Lung (tissue), 13 donors: ENCODE measurements around the gene ZG16. TPM values are rescaled to one million over a fixed set of nuclear protein-coding genes. Genes with fewer than 3 reads are reported as not detected.

ENCODE experiments used
- ATAC-seq: fragments of 200-7000 bp; cut with Tn5 transposase; one replicate; pipeline ENCODE4 v1.9.1; 2020; ENCODE audit warnings: moderate number of reproducible peaks; ENCODE audit not compliant: insufficient read depth, low FRiP score
- DNase-seq, 3 donors: peaks; one replicate each; pipeline ENCODE4 v3.0.0-alpha.2; 2013 to 2017
- H3K27ac ChIP-seq, 2 donors: one replicate each; pipeline ENCODE4 v1.5.1; 2013; ENCODE audit warnings: mild to moderate bottlenecking in 2 of 2, moderate library complexity in 2 of 2, control low read depth in 1 of 2, inconsistent platforms in 1 of 2, low read depth in 1 of 2, low read length in 1 of 2
- H3K27me3 ChIP-seq, 3 donors: one replicate each; pipeline ENCODE4 v1.5.1; 2013; ENCODE audit warnings: low read length in 2 of 3; ENCODE audit not compliant: control insufficient read depth in 3 of 3, insufficient read depth in 3 of 3
- H3K36me3 ChIP-seq, 4 donors: one replicate each; pipeline ENCODE4 v1.5.1; 2013; ENCODE audit warnings: low read length in 4 of 4, mild to moderate bottlenecking in 1 of 4, moderate library complexity in 1 of 4; ENCODE audit not compliant: control insufficient read depth in 4 of 4, insufficient read depth in 4 of 4
- H3K4me1 ChIP-seq, 5 donors: one replicate each; pipeline ENCODE4 v1.5.1; 2013; ENCODE audit warnings: low read length in 5 of 5, mild to moderate bottlenecking in 2 of 5, moderate library complexity in 1 of 5; ENCODE audit not compliant: control insufficient read depth in 5 of 5, insufficient read depth in 5 of 5
- H3K4me3 ChIP-seq: one replicate; pipeline ENCODE4 v1.5.1; 2013; ENCODE audit warnings: mild to moderate bottlenecking, control low read depth, moderate library complexity
- H3K9ac ChIP-seq, 2 donors: one replicate each; pipeline ENCODE4 v1.5.1; 2013; ENCODE audit warnings: low read length in 2 of 2, control low read depth in 1 of 2; ENCODE audit not compliant: insufficient read depth in 1 of 2
- H3K9me3 ChIP-seq, 4 donors: one replicate each; pipeline ENCODE4 v1.5.1; 2013; ENCODE audit warnings: low read length in 3 of 4, mild to moderate bottlenecking in 1 of 4, moderate library complexity in 1 of 4; ENCODE audit not compliant: control insufficient read depth in 4 of 4, insufficient read depth in 3 of 4
- WGBS, 2 donors: extraction: QIAGEN DNeasy Blood & Tissue Kit; methylation state at CpG; one replicate each; pipeline ENCODE4 v1.1.7; 2013; 5-methylcytosine and 5-hydroxymethylcytosine counted together
- polyA plus RNA-seq, 2 donors: library from polyadenylated mRNA; stranded (reverse); fragments of 200-250 nt; gene quantifications; one replicate each; pipeline ENCODE4 v1.2.1, GENCODE V29; 2013
- small RNA-seq: library from RNA; depleted of rRNA; stranded (forward); fragments of <200 nt; gene quantifications from one replicate; pipeline ENCODE3, GENCODE V24; 2014; ENCODE audit warnings: low replicate concordance
- total RNA-seq, 2 donors: library from RNA; depleted of rRNA in 1 of 2; stranded (reverse); fragments of >200 nt in 1 of 2; gene quantifications; one replicate each; pipeline ENCODE4 v1.2.1, GENCODE V29; 2014 to 2021
- TF ChIP-seq, protein P1 (sequence below): IDR thresholded peaks from 2 replicates; pipeline ENCODE4 v1.5.1; 2012; ENCODE audit warnings: mild to moderate bottlenecking; ENCODE audit errors: control extremely low read depth, extremely low read depth
- donor health status: control.
- donor health status: control.
- donor health status: Bipolar disorder and iron deficiency.
- donor health status: healthy.
- donor health status: DM: yes; HTN: yes; CAD: no.

ZG16 gene
- total and polyA plus RNA-seq, 4 donors, result 0.01 to 0.06 (median 0.04) TPM; not detected in 1

DNA sequence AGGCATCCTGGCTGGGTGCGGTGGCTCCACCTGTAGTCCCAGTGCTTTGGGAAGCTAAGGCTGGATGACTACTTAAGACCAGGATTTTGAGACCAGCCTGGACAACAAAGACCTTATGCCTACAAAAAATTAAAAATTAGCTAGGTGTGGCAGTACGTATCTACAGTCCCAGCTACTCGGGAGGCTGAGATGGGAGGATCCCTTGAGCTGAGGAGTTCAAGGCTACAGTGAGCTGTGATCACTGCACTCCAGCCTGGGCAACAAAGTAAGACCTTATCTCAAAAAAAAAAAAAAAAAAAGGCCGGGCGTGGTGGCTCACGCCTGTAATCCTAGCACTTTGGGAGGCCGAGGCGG lies 48.3 kb downstream of the ZG16 start:
- ATAC-seq (no peak), DNase-seq (no peak)
- WGBS, 2 donors, result 94 to 95% methylated on average over 4 to 6 of the region's 8 CpGs
- no peak overlapping the region for H3K9ac ChIP-seq
- no peaks in the 10 kb centered on the region for H3K27me3 ChIP-seq
- peak overlapping the region in 1 of 2 donors; percentile 13 for H3K27ac ChIP-seq
- no peaks in the 10 kb centered on the region for H3K9me3 ChIP-seq
- TF ChIP-seq, protein P1, sequence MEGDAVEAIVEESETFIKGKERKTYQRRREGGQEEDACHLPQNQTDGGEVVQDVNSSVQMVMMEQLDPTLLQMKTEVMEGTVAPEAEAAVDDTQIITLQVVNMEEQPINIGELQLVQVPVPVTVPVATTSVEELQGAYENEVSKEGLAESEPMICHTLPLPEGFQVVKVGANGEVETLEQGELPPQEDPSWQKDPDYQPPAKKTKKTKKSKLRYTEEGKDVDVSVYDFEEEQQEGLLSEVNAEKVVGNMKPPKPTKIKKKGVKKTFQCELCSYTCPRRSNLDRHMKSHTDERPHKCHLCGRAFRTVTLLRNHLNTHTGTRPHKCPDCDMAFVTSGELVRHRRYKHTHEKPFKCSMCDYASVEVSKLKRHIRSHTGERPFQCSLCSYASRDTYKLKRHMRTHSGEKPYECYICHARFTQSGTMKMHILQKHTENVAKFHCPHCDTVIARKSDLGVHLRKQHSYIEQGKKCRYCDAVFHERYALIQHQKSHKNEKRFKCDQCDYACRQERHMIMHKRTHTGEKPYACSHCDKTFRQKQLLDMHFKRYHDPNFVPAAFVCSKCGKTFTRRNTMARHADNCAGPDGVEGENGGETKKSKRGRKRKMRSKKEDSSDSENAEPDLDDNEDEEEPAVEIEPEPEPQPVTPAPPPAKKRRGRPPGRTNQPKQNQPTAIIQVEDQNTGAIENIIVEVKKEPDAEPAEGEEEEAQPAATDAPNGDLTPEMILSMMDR, result no peak
- peaks cover 0 to 21% (median 0%) of the 10 kb centered on the region in 4 donors for H3K36me3 ChIP-seq
- H3K4me3 ChIP-seq, result no peak overlapping the region
- peaks cover 0 to 34% (median 5%) of the 10 kb centered on the region in 5 donors for H3K4me1 ChIP-seq

DNA sequence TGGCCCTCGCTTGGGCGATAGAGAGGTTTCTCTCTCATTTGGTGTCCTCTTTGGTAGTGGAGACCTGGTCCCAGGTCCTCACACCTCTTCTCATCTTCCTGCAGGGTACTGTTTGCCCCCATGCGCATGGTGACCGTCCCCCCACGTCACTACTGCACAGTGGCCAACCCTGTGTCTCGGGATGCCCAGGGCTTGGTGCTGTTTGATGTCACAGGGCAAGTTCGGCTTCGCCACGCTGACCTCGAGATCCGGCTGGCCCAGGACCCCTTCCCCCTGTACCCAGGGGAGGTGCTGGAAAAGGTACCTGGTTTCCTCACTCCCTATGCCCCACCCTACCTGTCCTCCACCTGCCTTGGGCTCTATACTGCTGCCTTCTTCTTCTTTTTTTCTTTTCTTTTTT lies 52.7 kb downstream of the ZG16 start:
- Histone ChIP-seq H3K36me3 (peaks cover 0 to 47% (median 0%) of the 10 kb centered on the region in 4 donors), H3K4me1 (peaks cover 0 to 13% (median 0%) of the 10 kb centered on the region in 5 donors)
- 94 to 95% methylated on average over 11 of the region's 11 CpGs for WGBS, 2 donors

DNA sequence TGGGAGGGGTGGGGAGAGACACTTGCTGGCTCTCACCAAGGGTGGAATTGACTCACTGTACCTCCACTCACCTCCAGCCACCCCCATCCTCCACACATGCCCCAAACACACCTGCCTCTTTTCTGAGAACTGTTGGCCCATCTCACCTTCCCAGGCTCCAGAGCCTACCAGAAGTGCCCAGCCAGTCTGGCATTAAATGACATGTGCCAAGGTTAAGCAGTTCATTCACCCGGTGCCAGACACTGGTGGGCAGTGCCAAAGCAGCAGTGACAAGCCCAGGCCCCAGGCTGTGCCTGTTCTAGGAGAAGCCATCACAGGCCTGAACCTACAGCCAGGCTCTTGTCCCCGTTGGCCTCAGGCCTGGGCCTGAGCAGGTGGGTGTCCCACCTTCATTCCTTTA lies 53.4 kb downstream of the ZG16 start:
- no peak overlapping the region for H3K4me3 ChIP-seq
- H3K36me3 ChIP-seq, result peaks cover 0 to 47% (median 0%) of the 10 kb centered on the region in 4 donors
- TF ChIP-seq, protein P1, result no peak
- H3K27ac ChIP-seq, result no peak overlapping the region
- H3K9ac ChIP-seq, result no peak overlapping the region
- H3K4me1 ChIP-seq, result peaks cover 0 to 7% (median 0%) of the 10 kb centered on the region in 5 donors
- WGBS, 2 donors, result 84 to 91% methylated on average over 2 of the region's 2 CpGs
- ATAC-seq, result no peak
- DNase-seq, result no peak
- H3K27me3 ChIP-seq, result no peaks in the 10 kb centered on the region
- no peaks in the 10 kb centered on the region for H3K9me3 ChIP-seq

More for the DNA sequence above, 52.7 kb downstream of the ZG16 start:
- Histone ChIP-seq H3K27ac (no peak overlapping the region), H3K9me3 (no peaks in the 10 kb centered on the region), H3K9ac (no peak overlapping the region), H3K4me3 (no peak overlapping the region), H3K27me3 (no peaks in the 10 kb centered on the region)
- ATAC-seq, result no peak
- DNase-seq, result no peak
- TF ChIP-seq, protein P1, result no peak

Small RNA genes lying within 50 kb of the gene (small RNA-seq; reads per million reads assigned to genes)
- gene AC009133.6 (not detected), gene AC120114.4 (not detected)

Other genes starting within 250 kb of the ZG16 start
- 10 to 100 TPM in 1 of 2 donors, 1 to 10 TPM in 1; 5.8 to 52.5 TPM for gene SPN, start 115.0 kb upstream of the ZG16 start, total RNA-seq
- gene SPN, start 115.0 kb upstream of the ZG16 start, polyA plus RNA-seq, result 10 to 100 TPM; 10.5 to 14.4 TPM
- 10 to 100 TPM; 22.0 to 23.1 TPM for gene QPRT, start 99.1 kb upstream of the ZG16 start, total RNA-seq
- gene QPRT, start 99.1 kb upstream of the ZG16 start, polyA plus RNA-seq, result 1 to 10 TPM; 8.7 to 9.6 TPM
- 1 to 10 TPM; 3.1 to 9.1 TPM for gene C16orf54, start 32.3 kb upstream of the ZG16 start, total RNA-seq
- gene C16orf54, start 32.3 kb upstream of the ZG16 start, polyA plus RNA-seq, result 1 to 10 TPM; 2.8 to 6.0 TPM
- gene KIF22, start 12.5 kb downstream of the ZG16 start, total RNA-seq, result 10 to 100 TPM; 24.3 to 27.6 TPM
- gene KIF22, start 12.5 kb downstream of the ZG16 start, polyA plus RNA-seq, result 10 to 100 TPM; 22.1 to 84.9 TPM
- 100 to 1,000 TPM in 1 of 2 donors, 10 to 100 TPM in 1; 94.9 to 159 TPM for gene MAZ, start 28.3 kb downstream of the ZG16 start, total RNA-seq
- 100 to 1,000 TPM; 112 to 170 TPM for gene MAZ, start 28.3 kb downstream of the ZG16 start, polyA plus RNA-seq
- gene PRRT2, start 33.9 kb downstream of the ZG16 start, total RNA-seq, result 1 to 10 TPM; 1.2 to 6.5 TPM
- 1 to 10 TPM in 1 of 2 donors, under 1 TPM in 1; 0.49 to 1.8 TPM for gene PRRT2, start 33.9 kb downstream of the ZG16 start, polyA plus RNA-seq
- 10 to 100 TPM; 18.4 to 23.1 TPM for gene PAGR1, start 37.9 kb downstream of the ZG16 start, total RNA-seq
- 10 to 100 TPM; 29.8 to 43.2 TPM for gene PAGR1, start 37.9 kb downstream of the ZG16 start, polyA plus RNA-seq
- gene MVP, start 42.2 kb downstream of the ZG16 start, total RNA-seq, result 100 to 1,000 TPM; 150 to 322 TPM
- 100 to 1,000 TPM; 239 to 267 TPM for gene MVP, start 42.2 kb downstream of the ZG16 start, polyA plus RNA-seq
- 10 to 100 TPM; 66.9 to 71.7 TPM for gene CDIPT, start 85.0 kb downstream of the ZG16 start, total RNA-seq
- 100 to 1,000 TPM in 1 of 2 donors, 10 to 100 TPM in 1; 75.0 to 105 TPM for gene CDIPT, start 85.0 kb downstream of the ZG16 start, polyA plus RNA-seq
- 10 to 100 TPM in 1 of 2 donors, 1 to 10 TPM in 1; 6.4 to 19.2 TPM for gene SEZ6L2, start 121.3 kb downstream of the ZG16 start, total RNA-seq
- 1 to 10 TPM; 4.6 to 5.8 TPM for gene SEZ6L2, start 121.3 kb downstream of the ZG16 start, polyA plus RNA-seq
- gene ASPHD1, start 122.2 kb downstream of the ZG16 start, total RNA-seq, result 1 to 10 TPM in 1 of 2 donors, under 1 TPM in 1; 0.34 to 4.3 TPM
- 1 to 10 TPM; 3.2 to 4.1 TPM for gene ASPHD1, start 122.2 kb downstream of the ZG16 start, polyA plus RNA-seq
- 10 to 100 TPM; 18.0 to 26.2 TPM for gene KCTD13, start 148.0 kb downstream of the ZG16 start, total RNA-seq
- gene KCTD13, start 148.0 kb downstream of the ZG16 start, polyA plus RNA-seq, result 10 to 100 TPM; 15.0 to 15.1 TPM
- 100 to 1,000 TPM in 1 of 2 donors, 10 to 100 TPM in 1; 56.4 to 141 TPM for gene TMEM219, start 183.8 kb downstream of the ZG16 start, total RNA-seq
- 100 to 1,000 TPM; 127 to 210 TPM for gene TMEM219, start 183.8 kb downstream of the ZG16 start, polyA plus RNA-seq
- gene TAOK2, start 195.6 kb downstream of the ZG16 start, total RNA-seq, result 10 to 100 TPM; 55.3 to 71.8 TPM
- gene TAOK2, start 195.6 kb downstream of the ZG16 start, polyA plus RNA-seq, result 10 to 100 TPM; 33.8 to 55.5 TPM
- gene HIRIP3, start 217.4 kb downstream of the ZG16 start, total RNA-seq, result 10 to 100 TPM; 16.9 to 22.7 TPM
- gene HIRIP3, start 217.4 kb downstream of the ZG16 start, polyA plus RNA-seq, result 10 to 100 TPM; 13.1 to 18.4 TPM
- 10 to 100 TPM; 37.5 to 68.5 TPM for gene INO80E, start 218.0 kb downstream of the ZG16 start, total RNA-seq
- gene INO80E, start 218.0 kb downstream of the ZG16 start, polyA plus RNA-seq, result 100 to 1,000 TPM in 1 of 2 donors, 10 to 100 TPM in 1; 51.8 to 105 TPM
- gene DOC2A, start 232.8 kb downstream of the ZG16 start, total RNA-seq, result 1 to 10 TPM; 2.4 to 8.7 TPM
- 1 to 10 TPM; 1.4 to 2.9 TPM for gene DOC2A, start 232.8 kb downstream of the ZG16 start, polyA plus RNA-seq
- not detected for gene C16orf92, start 244.9 kb downstream of the ZG16 start, total RNA-seq
- gene C16orf92, start 244.9 kb downstream of the ZG16 start, polyA plus RNA-seq, result not detected